Sigmoid colon (tissue), 3 donors: ENCODE data around the gene TFF2.

Experiments
- CTCF ChIP-seq, 4 experiments: fragments of 450-650 bp in 3 of 4; fragments of 200-600 bp in 1 of 4; IDR thresholded peaks; one replicate each; pipeline ENCODE4 v1.5.1; 2016 to 2019; ENCODE audit warnings: antibody characterized with exemption in 4 of 4, mild to moderate bottlenecking in 3 of 4, moderate library complexity in 2 of 4
- POLR2A ChIP-seq, 2 donors: fragments of 450-650 bp; IDR thresholded peaks; one replicate each; pipeline ENCODE4 v1.6.1; 2016; ENCODE audit warnings: antibody characterized with exemption in 2 of 2, mild to moderate bottlenecking in 2 of 2, moderate library complexity in 2 of 2

- no peak for TF ChIP-seq CTCF (IDR thresholded peaks at IDR 0.05)
- TF ChIP-seq POLR2A (IDR thresholded peaks at IDR 0.05): no peak
Measured at GRCh38 chr21:42373908-42374455, 23.2 kb upstream of the TFF2 start.
